ENCODE data around the gene RBMS1. TPM values are rescaled to one million over a fixed set of nuclear protein-coding genes. Genes with fewer than 3 reads are reported as not detected.
A peak's percentile ranks its signal among the peaks of the same experiment; 100 is the strongest.

The RBMS1 gene
- total and polyA plus RNA-seq, 2 of the 13 experiments (the other 11 are each of a cell fraction or from before 2014, with no cell fraction given), result 55.5 to 110 TPM

DNA sequence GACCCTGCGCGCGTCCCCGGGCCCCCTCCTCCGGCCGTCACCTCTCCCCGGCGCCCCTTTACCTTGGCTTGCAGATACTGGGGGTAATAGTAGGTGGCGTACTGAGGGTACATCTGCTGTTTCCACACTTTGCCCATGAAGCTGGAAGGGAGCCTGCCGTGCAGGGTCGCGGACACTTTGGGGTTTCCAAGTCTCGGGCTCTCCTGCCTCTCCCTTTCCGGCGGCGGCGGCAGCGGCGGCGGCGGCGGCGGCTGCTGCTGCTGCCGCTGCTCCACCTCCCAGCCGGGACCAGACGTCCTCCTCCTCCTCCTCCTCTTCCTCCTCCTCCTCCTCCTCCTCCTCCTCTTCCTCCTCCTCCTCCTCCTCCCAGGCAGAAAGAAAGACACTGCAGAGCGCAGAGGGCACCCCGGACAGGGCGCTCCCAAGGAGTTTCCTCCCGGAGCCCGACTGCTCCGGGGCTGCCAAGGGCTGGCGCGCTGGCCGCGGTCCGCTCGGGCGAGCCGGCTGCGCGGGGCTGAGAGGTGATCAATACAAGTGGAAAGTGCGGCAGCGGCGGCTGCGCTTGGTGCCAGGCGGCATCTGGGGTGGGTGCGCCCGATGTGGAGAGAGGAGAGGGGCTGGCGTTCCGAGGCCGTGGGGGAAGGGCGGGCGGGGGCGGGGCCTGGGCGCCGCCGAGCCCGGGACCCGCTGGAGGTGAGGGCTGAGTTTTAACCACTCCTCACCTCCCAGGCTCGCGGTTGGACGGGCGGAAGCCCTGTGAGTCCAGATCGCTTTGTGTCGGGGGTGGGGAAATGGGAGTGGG is at the start of gene RBMS1 (continued):
- no peak for TF ChIP-seq HNF1B (CRISPR knock-in tag; IDR thresholded peaks at IDR 0.05)
- TF ChIP-seq CENPX (CRISPR knock-in tag; IDR thresholded peaks at IDR 0.05), result no peak
- TF ChIP-seq, protein P1, sequence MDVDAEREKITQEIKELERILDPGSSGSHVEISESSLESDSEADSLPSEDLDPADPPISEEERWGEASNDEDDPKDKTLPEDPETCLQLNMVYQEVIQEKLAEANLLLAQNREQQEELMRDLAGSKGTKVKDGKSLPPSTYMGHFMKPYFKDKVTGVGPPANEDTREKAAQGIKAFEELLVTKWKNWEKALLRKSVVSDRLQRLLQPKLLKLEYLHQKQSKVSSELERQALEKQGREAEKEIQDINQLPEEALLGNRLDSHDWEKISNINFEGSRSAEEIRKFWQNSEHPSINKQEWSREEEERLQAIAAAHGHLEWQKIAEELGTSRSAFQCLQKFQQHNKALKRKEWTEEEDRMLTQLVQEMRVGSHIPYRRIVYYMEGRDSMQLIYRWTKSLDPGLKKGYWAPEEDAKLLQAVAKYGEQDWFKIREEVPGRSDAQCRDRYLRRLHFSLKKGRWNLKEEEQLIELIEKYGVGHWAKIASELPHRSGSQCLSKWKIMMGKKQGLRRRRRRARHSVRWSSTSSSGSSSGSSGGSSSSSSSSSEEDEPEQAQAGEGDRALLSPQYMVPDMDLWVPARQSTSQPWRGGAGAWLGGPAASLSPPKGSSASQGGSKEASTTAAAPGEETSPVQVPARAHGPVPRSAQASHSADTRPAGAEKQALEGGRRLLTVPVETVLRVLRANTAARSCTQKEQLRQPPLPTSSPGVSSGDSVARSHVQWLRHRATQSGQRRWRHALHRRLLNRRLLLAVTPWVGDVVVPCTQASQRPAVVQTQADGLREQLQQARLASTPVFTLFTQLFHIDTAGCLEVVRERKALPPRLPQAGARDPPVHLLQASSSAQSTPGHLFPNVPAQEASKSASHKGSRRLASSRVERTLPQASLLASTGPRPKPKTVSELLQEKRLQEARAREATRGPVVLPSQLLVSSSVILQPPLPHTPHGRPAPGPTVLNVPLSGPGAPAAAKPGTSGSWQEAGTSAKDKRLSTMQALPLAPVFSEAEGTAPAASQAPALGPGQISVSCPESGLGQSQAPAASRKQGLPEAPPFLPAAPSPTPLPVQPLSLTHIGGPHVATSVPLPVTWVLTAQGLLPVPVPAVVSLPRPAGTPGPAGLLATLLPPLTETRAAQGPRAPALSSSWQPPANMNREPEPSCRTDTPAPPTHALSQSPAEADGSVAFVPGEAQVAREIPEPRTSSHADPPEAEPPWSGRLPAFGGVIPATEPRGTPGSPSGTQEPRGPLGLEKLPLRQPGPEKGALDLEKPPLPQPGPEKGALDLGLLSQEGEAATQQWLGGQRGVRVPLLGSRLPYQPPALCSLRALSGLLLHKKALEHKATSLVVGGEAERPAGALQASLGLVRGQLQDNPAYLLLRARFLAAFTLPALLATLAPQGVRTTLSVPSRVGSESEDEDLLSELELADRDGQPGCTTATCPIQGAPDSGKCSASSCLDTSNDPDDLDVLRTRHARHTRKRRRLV (CRISPR knock-in tag; IDR thresholded peaks at IDR 0.05), result no peak
- no peak for TF ChIP-seq ZFY (CRISPR knock-in tag; IDR thresholded peaks at IDR 0.05)
- TF ChIP-seq, protein P2, sequence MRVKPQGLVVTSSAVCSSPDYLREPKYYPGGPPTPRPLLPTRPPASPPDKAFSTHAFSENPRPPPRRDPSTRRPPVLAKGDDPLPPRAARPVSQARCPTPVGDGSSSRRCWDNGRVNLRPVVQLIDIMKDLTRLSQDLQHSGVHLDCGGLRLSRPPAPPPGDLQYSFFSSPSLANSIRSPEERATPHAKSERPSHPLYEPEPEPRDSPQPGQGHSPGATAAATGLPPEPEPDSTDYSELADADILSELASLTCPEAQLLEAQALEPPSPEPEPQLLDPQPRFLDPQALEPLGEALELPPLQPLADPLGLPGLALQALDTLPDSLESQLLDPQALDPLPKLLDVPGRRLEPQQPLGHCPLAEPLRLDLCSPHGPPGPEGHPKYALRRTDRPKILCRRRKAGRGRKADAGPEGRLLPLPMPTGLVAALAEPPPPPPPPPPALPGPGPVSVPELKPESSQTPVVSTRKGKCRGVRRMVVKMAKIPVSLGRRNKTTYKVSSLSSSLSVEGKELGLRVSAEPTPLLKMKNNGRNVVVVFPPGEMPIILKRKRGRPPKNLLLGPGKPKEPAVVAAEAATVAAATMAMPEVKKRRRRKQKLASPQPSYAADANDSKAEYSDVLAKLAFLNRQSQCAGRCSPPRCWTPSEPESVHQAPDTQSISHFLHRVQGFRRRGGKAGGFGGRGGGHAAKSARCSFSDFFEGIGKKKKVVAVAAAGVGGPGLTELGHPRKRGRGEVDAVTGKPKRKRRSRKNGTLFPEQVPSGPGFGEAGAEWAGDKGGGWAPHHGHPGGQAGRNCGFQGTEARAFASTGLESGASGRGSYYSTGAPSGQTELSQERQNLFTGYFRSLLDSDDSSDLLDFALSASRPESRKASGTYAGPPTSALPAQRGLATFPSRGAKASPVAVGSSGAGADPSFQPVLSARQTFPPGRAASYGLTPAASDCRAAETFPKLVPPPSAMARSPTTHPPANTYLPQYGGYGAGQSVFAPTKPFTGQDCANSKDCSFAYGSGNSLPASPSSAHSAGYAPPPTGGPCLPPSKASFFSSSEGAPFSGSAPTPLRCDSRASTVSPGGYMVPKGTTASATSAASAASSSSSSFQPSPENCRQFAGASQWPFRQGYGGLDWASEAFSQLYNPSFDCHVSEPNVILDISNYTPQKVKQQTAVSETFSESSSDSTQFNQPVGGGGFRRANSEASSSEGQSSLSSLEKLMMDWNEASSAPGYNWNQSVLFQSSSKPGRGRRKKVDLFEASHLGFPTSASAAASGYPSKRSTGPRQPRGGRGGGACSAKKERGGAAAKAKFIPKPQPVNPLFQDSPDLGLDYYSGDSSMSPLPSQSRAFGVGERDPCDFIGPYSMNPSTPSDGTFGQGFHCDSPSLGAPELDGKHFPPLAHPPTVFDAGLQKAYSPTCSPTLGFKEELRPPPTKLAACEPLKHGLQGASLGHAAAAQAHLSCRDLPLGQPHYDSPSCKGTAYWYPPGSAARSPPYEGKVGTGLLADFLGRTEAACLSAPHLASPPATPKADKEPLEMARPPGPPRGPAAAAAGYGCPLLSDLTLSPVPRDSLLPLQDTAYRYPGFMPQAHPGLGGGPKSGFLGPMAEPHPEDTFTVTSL (CRISPR knock-in tag; IDR thresholded peaks at IDR 0.05; ENCODE audit: borderline replicate concordance), result peak; percentile 36; the same call in 1 of the 2 replicates
- TF ChIP-seq ZFP36L1 (CRISPR knock-in tag; IDR thresholded peaks at IDR 0.05), result no peak
- TF ChIP-seq PHF20 (CRISPR knock-in tag; IDR thresholded peaks at IDR 0.05), result 0 out of 2 replicates have a peak, but pooled peaks have one; percentile 8
- TF ChIP-seq ZNF567 (CRISPR knock-in tag; IDR thresholded peaks at IDR 0.05; ENCODE audit: borderline replicate concordance), result no peak
- TF ChIP-seq DR1 (CRISPR knock-in tag; IDR thresholded peaks at IDR 0.05), result no peak
- TF ChIP-seq MEIS2 (CRISPR knock-in tag; IDR thresholded peaks at IDR 0.05), result no peak
- peak; percentile 18; the same call in 1 of the 2 replicates for TF ChIP-seq ZNF441 (CRISPR knock-in tag; IDR thresholded peaks at IDR 0.05; ENCODE audit: borderline replicate concordance)
- no peak for TF ChIP-seq ZNF343 (CRISPR knock-in tag; IDR thresholded peaks at IDR 0.05)
- no peak for TF ChIP-seq DNMT3B (CRISPR knock-in tag; conservative IDR thresholded peaks at IDR 0.05)
- no peak for TF ChIP-seq THYN1 (CRISPR knock-in tag; IDR thresholded peaks at IDR 0.05; ENCODE audit: borderline replicate concordance, low read depth)
- TF ChIP-seq ZNF33A (CRISPR knock-in tag; IDR thresholded peaks at IDR 0.05; ENCODE audit: borderline replicate concordance), result peak; percentile 64; the same call in 1 of the 2 replicates
- TF ChIP-seq ZNF761 (CRISPR knock-in tag; conservative IDR thresholded peaks at IDR 0.05), result 0 out of 2 replicates have a peak, but pooled peaks have one; percentile 26
- TF ChIP-seq ZNF24 (IDR thresholded peaks at IDR 0.05), result no peak

All from HepG2 (cell line).